Neural crest cell (in vitro differentiated cells): ENCODE measurements around the gene OXNAD1. TPM values are rescaled to one million over a fixed set of nuclear protein-coding genes. Genes with fewer than 3 reads are reported as not detected.

Experiments
- DNase-seq: peaks from one replicate; pipeline ENCODE4 v3.0.0; 2021; ENCODE audit warnings: low read depth, mixed read lengths, low spot score
- H3K27ac Mint-ChIP-seq: one replicate; pipeline ENCODE4 v1.8.0; 2021; ENCODE audit warnings: mild to moderate bottlenecking, mixed read lengths; ENCODE audit not compliant: unreplicated experiment
- H3K27me3 Mint-ChIP-seq: 2 replicates; pipeline ENCODE4 v1.8.0; 2021; ENCODE audit warnings: low read depth, mild to moderate bottlenecking, mixed read lengths
- H3K36me3 Mint-ChIP-seq: 2 replicates; pipeline ENCODE4 v1.8.0; 2021; ENCODE audit warnings: low read depth, mild to moderate bottlenecking, mixed read lengths
- H3K4me1 Mint-ChIP-seq: 2 replicates; pipeline ENCODE4 v1.8.0; 2021; ENCODE audit warnings: mixed read lengths
- H3K4me3 Mint-ChIP-seq: one replicate; pipeline ENCODE4 v1.8.0; 2021; ENCODE audit warnings: mild to moderate bottlenecking, mixed read lengths
- H3K9me3 Mint-ChIP-seq: 2 replicates; pipeline ENCODE4 v1.8.0; 2021; ENCODE audit warnings: mixed read lengths
- CTCF ChIP-seq: fragments of 200-600 bp; sonication (generic); conservative IDR thresholded peaks from 2 replicates; pipeline ENCODE4 v1.5.0; 2021; ENCODE audit warnings: antibody characterized with exemption, mild to moderate bottlenecking
- total RNA-seq: library from RNA; stranded (reverse); gene quantifications from 2 replicates; pipeline ENCODE4 v1.2.1, GENCODE V29; 2021

OXNAD1 gene
- total RNA-seq, 1 donor from 2014 or later = 17.4 TPM

- Mint-ChIP-seq H3K27me3 (no peaks in the 10 kb centered on the region), H3K36me3 (no peaks in the 10 kb centered on the region), H3K9me3 (no peaks in the 10 kb centered on the region), H3K27ac (no peak overlapping the region), H3K4me1 (no peaks in the 10 kb centered on the region), H3K4me3 (no peak overlapping the region)
- TF ChIP-seq CTCF = no peak
- no peak for DNase-seq
Measured at GRCh38 chr3:16252988-16253387, 12.0 kb upstream of the OXNAD1 start.

- Mint-ChIP-seq H3K36me3 (no peaks in the 10 kb centered on the region), H3K4me3 (no peak overlapping the region), H3K9me3 (no peaks in the 10 kb centered on the region), H3K4me1 (no peaks in the 10 kb centered on the region), H3K27ac (no peak overlapping the region), H3K27me3 (no peaks in the 10 kb centered on the region)
- no peak for TF ChIP-seq CTCF
- DNase-seq = no peak
Measured at GRCh38 chr3:16253601-16254000, 11.4 kb upstream of the OXNAD1 start.

GRCh38 chr3:16254916-16255315 lies 10.1 kb upstream of the OXNAD1 start:
- Mint-ChIP-seq H3K27me3 (no peaks in the 10 kb centered on the region), H3K27ac (no peak overlapping the region), H3K4me1 (no peaks in the 10 kb centered on the region), H3K36me3 (no peaks in the 10 kb centered on the region), H3K4me3 (no peak overlapping the region), H3K9me3 (no peaks in the 10 kb centered on the region)
- TF ChIP-seq CTCF = no peak
- DNase-seq = no peak

- H3K27ac Mint-ChIP-seq = no peak overlapping the region
- no peaks in the 10 kb centered on the region for H3K4me1 Mint-ChIP-seq
- DNase-seq = no peak
- no peaks in the 10 kb centered on the region for H3K27me3 Mint-ChIP-seq
- no peaks in the 10 kb centered on the region for H3K9me3 Mint-ChIP-seq
- no peak for TF ChIP-seq CTCF
- H3K4me3 Mint-ChIP-seq = no peak overlapping the region
- no peaks in the 10 kb centered on the region for H3K36me3 Mint-ChIP-seq
Measured at GRCh38 chr3:16255326-16255725, 9.7 kb upstream of the OXNAD1 start.

GRCh38 chr3:16255726-16256125 lies 9.3 kb upstream of the OXNAD1 start:
- TF ChIP-seq CTCF = no peak
- H3K9me3 Mint-ChIP-seq = no peaks in the 10 kb centered on the region
- no peaks in the 10 kb centered on the region for H3K4me1 Mint-ChIP-seq
- no peaks in the 10 kb centered on the region for H3K27me3 Mint-ChIP-seq
- H3K27ac Mint-ChIP-seq = no peak overlapping the region
- no peaks in the 10 kb centered on the region for H3K36me3 Mint-ChIP-seq
- no peak overlapping the region for H3K4me3 Mint-ChIP-seq
- no peak for DNase-seq

- TF ChIP-seq CTCF = no peak
- DNase-seq = no peak
- no peaks in the 10 kb centered on the region for H3K27me3 Mint-ChIP-seq
- H3K27ac Mint-ChIP-seq = no peak overlapping the region
- H3K4me1 Mint-ChIP-seq = no peaks in the 10 kb centered on the region
- H3K36me3 Mint-ChIP-seq = no peaks in the 10 kb centered on the region
- no peak overlapping the region for H3K4me3 Mint-ChIP-seq
- H3K9me3 Mint-ChIP-seq = no peaks in the 10 kb centered on the region
Measured at GRCh38 chr3:16257309-16257708, 7.7 kb upstream of the OXNAD1 start.
